ENCODE results near the gene SDHAF2.
"Not testable (repeated sequence)": the region's sequence is repeated elsewhere in the genome, so short reads cannot be mapped to it uniquely, and the experiment has no call there.

Gene SDHAF2

GRCh38 chr11:61429346-61429690, 606 bp upstream of the SDHAF2 start:
- peak; percentile 59 to 60 for DNase-seq

- DNase-seq = not testable (repeated sequence)
Observed at GRCh38 chr11:61430839-61431238, 915 bp downstream of the SDHAF2 start.

GRCh38 chr11:61437496-61437895, 7.6 kb downstream of the SDHAF2 start:
- DNase-seq = no peak

- DNase-seq = no peak
Observed at GRCh38 chr11:61439615-61440014, 9.7 kb downstream of the SDHAF2 start.

- no peak for DNase-seq
Observed at GRCh38 chr11:61442616-61443015, 12.7 kb downstream of the SDHAF2 start.

GRCh38 chr11:61445516-61445915, 15.6 kb downstream of the SDHAF2 start:
- no peak for DNase-seq

GRCh38 chr11:61446211-61446651, 16.3 kb downstream of the SDHAF2 start:
- DNase-seq = peak; percentile 76 to 81

GRCh38 chr11:61447601-61448551, 18.0 kb downstream of the SDHAF2 start:
- DNase-seq = peak in 1 of 2 donors; percentile 3

GRCh38 chr11:61448552-61448927, 18.6 kb downstream of the SDHAF2 start:
- DNase-seq = no peak

GRCh38 chr11:61452825-61453224, 22.9 kb downstream of the SDHAF2 start:
- DNase-seq = no peak

- no peak for DNase-seq
Observed at GRCh38 chr11:61453695-61454094, 23.8 kb downstream of the SDHAF2 start.

GRCh38 chr11:61454520-61454919, 24.6 kb downstream of the SDHAF2 start:
- no peak for DNase-seq

- DNase-seq = no peak
Observed at GRCh38 chr11:61460474-61460881, 30.6 kb downstream of the SDHAF2 start.

- DNase-seq = no peak
Observed at GRCh38 chr11:61460986-61461385, 31.1 kb downstream of the SDHAF2 start.

GRCh38 chr11:61467602-61468001, 37.7 kb downstream of the SDHAF2 start:
- not testable (repeated sequence) for DNase-seq

GRCh38 chr11:61468002-61468401, 38.1 kb downstream of the SDHAF2 start:
- DNase-seq = no peak

- no peak for DNase-seq
Observed at GRCh38 chr11:61472282-61472681, 42.4 kb downstream of the SDHAF2 start.

GRCh38 chr11:61472868-61473267, 42.9 kb downstream of the SDHAF2 start:
- no peak for DNase-seq

- DNase-seq = no peak
Observed at GRCh38 chr11:61473370-61474012, 43.6 kb downstream of the SDHAF2 start.

- no peak for DNase-seq
Observed at GRCh38 chr11:61474013-61474643, 44.2 kb downstream of the SDHAF2 start.

GRCh38 chr11:61475433-61475832, 45.5 kb downstream of the SDHAF2 start:
- no peak for DNase-seq

- DNase-seq = no peak
Observed at GRCh38 chr11:61476371-61476770, 46.4 kb downstream of the SDHAF2 start.

GRCh38 chr11:61477126-61477525, 47.2 kb downstream of the SDHAF2 start:
- no peak for DNase-seq

GRCh38 chr11:61477727-61478148, 47.8 kb downstream of the SDHAF2 start:
- DNase-seq = peak; percentile 41 to 50

All from stimulated activated CD4-positive, alpha-beta T cell treated with anti-CD3 and anti-CD28 coated beads, Interleukin-2, amount 100 ng/mL, for 48 hours (primary cell).